ENCODE results near the gene NEDD8. TPM values are rescaled to one million over a fixed set of nuclear protein-coding genes. Genes with fewer than 3 reads are reported as not detected.

Gene NEDD8
- total RNA-seq, 1 donor from 2014 or later = 154 TPM

DNA sequence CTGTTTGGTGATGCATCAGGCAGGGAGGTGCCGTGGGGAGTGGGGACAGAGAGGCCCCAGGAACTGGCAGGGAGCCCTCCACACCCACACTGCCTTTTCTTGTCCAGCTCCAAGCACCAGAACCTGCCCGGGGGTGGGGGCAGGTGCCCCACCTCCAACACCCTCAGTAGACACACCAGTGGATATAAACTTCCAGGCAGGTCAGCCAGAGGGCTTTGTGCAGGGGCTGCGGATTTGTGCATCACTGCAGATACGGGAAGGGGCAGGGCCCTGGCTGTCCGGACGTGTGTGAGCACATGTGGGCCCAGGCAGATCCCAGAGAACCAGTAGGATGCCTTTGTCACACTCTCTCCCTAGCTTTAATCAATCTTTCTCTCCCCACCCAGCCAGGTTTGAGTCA lies 32.1 kb upstream of the NEDD8 start:
- no peak for DNase-seq (ENCODE audit: low spot score)
- no peaks in the 10 kb centered on the region for H3K9me3 Mint-ChIP-seq (ENCODE audit: unreplicated experiment)
- peaks cover 11% of the 10 kb centered on the region for H3K27me3 Mint-ChIP-seq (ENCODE audit: unreplicated experiment)
- no peak overlapping the region for H3K27ac Mint-ChIP-seq (ENCODE audit: unreplicated experiment)
- peaks cover 10% of the 10 kb centered on the region for H3K36me3 Mint-ChIP-seq (ENCODE audit: low read depth, unreplicated experiment)
- TF ChIP-seq, protein P1, sequence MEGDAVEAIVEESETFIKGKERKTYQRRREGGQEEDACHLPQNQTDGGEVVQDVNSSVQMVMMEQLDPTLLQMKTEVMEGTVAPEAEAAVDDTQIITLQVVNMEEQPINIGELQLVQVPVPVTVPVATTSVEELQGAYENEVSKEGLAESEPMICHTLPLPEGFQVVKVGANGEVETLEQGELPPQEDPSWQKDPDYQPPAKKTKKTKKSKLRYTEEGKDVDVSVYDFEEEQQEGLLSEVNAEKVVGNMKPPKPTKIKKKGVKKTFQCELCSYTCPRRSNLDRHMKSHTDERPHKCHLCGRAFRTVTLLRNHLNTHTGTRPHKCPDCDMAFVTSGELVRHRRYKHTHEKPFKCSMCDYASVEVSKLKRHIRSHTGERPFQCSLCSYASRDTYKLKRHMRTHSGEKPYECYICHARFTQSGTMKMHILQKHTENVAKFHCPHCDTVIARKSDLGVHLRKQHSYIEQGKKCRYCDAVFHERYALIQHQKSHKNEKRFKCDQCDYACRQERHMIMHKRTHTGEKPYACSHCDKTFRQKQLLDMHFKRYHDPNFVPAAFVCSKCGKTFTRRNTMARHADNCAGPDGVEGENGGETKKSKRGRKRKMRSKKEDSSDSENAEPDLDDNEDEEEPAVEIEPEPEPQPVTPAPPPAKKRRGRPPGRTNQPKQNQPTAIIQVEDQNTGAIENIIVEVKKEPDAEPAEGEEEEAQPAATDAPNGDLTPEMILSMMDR (IDR thresholded peaks at IDR 0.05; ENCODE audit: unreplicated experiment) = no peak
- H3K4me3 Mint-ChIP-seq (ENCODE audit: unreplicated experiment) = no peak overlapping the region
- H3K4me1 Mint-ChIP-seq (ENCODE audit: unreplicated experiment) = peaks cover 2% of the 10 kb centered on the region

GRCh38 chr14:24263848-24264247 lies 31.7 kb upstream of the NEDD8 start:
- Mint-ChIP-seq H3K4me3 (ENCODE audit: unreplicated experiment) (no peak overlapping the region), H3K27me3 (ENCODE audit: unreplicated experiment) (peaks cover 11% of the 10 kb centered on the region), H3K36me3 (ENCODE audit: low read depth, unreplicated experiment) (peaks cover 10% of the 10 kb centered on the region), H3K9me3 (ENCODE audit: unreplicated experiment) (no peaks in the 10 kb centered on the region), H3K27ac (ENCODE audit: unreplicated experiment) (no peak overlapping the region), H3K4me1 (ENCODE audit: unreplicated experiment) (peaks cover 2% of the 10 kb centered on the region)
- TF ChIP-seq, protein P1 (IDR thresholded peaks at IDR 0.05; ENCODE audit: unreplicated experiment) = no peak
- DNase-seq (ENCODE audit: low spot score) = no peak

DNA sequence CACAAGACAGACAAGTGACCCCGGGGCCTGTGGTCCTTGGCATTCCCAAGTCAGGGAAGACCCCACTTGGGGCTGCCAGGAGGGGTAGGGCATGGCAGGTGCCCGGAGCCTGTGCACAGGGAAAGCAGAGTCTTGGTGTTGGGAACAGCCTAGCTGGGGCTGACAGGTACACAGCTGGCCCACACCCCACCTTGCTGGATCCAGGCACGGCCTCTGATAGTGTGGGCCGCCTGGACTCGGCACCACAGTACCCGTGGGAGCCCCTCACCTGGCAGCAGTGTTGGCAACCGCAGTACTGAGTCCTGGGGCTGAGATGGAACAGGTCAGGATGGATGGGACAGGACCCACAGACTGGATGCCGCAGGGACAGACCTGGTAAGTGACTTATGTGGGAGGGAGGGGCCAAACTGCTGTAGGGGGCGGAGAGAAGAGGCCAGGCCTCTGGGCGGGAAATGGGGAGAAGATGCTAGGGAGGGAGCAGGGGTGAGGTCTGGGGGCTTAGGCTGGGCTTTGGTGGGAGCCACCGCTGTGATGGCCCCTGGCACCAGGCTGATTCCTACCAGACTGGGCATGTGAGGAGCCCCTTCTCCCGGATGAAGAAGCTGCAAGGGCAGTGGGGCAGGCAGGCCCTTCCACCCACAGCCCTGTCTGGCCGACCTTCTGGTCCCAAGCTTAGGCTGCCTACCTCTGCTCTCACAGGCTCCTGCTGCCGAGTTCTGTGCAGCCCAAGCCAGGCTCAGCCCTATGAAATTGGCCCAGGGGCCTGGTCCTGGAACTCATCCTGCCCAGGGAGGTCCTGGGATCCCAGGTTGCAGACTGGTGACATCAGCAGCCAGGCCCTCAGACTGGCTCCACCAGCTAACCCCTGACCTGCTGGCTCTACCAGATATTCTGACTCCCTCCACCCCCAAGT lies 30.9 kb upstream of the NEDD8 start, which contains the start of gene TGM1:
TSS of gene TGM1 (minus strand) at position 357 of the 913 bp plus-strand sequence. CDS start 825 bp downstream, outside the sequence.
- no peak for DNase-seq (ENCODE audit: low spot score)

GRCh38 chr14:24261969-24262327 lies 29.8 kb upstream of the NEDD8 start:
- TF ChIP-seq, protein P1 (IDR thresholded peaks at IDR 0.05; ENCODE audit: unreplicated experiment) = no peak
- Mint-ChIP-seq H3K4me1 (ENCODE audit: unreplicated experiment) (peaks cover 1% of the 10 kb centered on the region), H3K27ac (ENCODE audit: unreplicated experiment) (no peak overlapping the region), H3K36me3 (ENCODE audit: low read depth, unreplicated experiment) (peaks cover 3% of the 10 kb centered on the region), H3K9me3 (ENCODE audit: unreplicated experiment) (no peaks in the 10 kb centered on the region), H3K4me3 (ENCODE audit: unreplicated experiment) (no peak overlapping the region), H3K27me3 (ENCODE audit: unreplicated experiment) (peaks cover 7% of the 10 kb centered on the region)
- no peak for DNase-seq (ENCODE audit: low spot score)

More for the DNA sequence above, 30.9 kb upstream of the NEDD8 start, which contains the start of gene TGM1:
- H3K27ac Mint-ChIP-seq (ENCODE audit: unreplicated experiment) = no peak within 1 kb of the TSS
- H3K4me1 Mint-ChIP-seq (ENCODE audit: unreplicated experiment) = peaks cover 2% of the 10 kb centered on the region
- H3K36me3 Mint-ChIP-seq (ENCODE audit: low read depth, unreplicated experiment) = peaks cover 10% of the 10 kb centered on the region
- no peak within 1 kb of the TSS for H3K4me3 Mint-ChIP-seq (ENCODE audit: unreplicated experiment)
- TF ChIP-seq, protein P1 (IDR thresholded peaks at IDR 0.05; ENCODE audit: unreplicated experiment) = no peak
- peaks cover 11% of the 10 kb centered on the region for H3K27me3 Mint-ChIP-seq (ENCODE audit: unreplicated experiment)
- H3K9me3 Mint-ChIP-seq (ENCODE audit: unreplicated experiment) = no peaks in the 10 kb centered on the region

All from endothelial cell (in vitro differentiated cells).